NCI-H2081 treated with DMSO at 0.1 percent for 48 hours (cell line): Measurements from ENCODE around the gene ABCC10.
"Not testable (repeated sequence)": the region's sequence is repeated elsewhere in the genome, so short reads cannot be mapped to it uniquely, and the experiment has no call there.

Experiments
- DNase-seq: peaks from one replicate; lab custom pipeline; 2025; lab: John Stamatoyannopoulos, UW

ABCC10 gene

DNA sequence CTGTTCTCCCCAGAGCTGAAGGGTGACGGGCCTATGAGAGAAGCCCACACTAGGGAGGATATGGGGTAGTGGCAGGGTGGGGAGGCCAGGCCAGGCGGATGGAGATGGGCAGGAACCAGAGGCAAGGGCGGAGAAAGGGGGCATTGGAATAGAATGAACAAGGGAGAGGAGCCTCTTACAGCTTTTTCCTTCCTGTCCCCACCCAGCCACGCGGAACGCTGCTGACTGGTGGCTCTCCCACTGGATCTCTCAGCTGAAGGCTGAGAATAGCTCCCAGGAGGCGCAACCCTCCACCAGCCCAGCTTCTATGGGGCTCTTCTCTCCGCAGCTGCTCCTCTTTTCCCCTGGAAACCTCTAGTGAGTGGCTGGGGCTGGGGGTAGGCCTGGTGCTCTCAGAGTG lies 17.2 kb downstream of the ABCC10 start:
- no peak for DNase-seq

DNA sequence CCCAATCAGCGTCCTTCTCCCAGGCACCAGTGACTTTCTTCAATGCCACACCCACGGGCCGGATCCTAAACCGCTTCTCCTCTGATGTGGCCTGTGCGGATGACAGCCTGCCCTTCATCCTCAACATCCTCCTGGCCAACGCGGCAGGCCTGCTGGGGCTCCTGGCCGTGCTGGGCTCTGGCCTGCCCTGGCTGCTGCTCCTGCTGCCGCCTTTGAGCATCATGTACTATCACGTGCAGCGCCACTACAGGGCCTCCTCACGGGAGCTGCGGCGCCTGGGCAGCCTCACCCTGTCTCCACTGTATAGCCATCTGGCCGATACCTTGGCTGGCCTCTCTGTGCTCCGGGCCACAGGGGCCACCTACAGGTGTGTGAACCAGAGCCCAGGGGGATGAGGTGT lies 18.2 kb downstream of the ABCC10 start:
- DNase-seq: no peak

DNA sequence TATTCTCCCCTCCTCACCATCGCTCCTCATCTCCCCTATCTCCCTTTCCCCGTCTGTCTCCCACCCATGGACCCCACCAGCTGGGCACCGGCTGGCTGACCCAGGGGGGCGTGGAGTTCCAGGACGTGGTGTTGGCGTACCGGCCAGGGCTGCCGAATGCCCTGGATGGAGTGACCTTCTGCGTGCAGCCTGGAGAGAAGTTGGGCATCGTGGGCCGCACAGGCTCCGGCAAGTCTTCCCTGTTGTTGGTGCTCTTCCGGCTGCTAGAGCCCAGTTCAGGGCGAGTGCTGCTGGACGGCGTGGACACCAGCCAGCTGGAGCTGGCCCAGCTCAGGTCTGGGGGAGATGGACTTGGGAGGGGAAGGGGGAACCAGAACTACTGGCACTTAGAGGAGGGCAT lies 20.3 kb downstream of the ABCC10 start:
- no peak for DNase-seq

DNA sequence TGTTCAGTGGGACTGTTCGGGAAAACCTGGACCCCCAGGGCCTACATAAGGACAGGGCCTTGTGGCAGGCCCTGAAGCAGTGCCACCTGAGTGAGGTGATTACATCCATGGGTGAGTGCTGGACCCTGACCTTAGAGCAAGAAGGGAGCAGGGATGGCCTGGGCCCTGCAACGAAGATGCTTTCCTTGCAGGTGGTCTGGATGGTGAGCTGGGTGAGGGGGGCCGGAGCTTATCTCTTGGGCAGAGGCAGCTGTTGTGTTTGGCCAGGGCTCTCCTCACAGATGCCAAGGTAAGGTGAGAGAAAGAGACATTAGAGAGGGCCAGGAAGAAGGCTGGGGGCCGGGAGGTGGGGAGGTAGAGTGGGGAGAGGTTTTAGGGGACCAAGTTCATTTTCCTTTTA lies 21.6 kb downstream of the ABCC10 start:
- DNase-seq: no peak

DNA sequence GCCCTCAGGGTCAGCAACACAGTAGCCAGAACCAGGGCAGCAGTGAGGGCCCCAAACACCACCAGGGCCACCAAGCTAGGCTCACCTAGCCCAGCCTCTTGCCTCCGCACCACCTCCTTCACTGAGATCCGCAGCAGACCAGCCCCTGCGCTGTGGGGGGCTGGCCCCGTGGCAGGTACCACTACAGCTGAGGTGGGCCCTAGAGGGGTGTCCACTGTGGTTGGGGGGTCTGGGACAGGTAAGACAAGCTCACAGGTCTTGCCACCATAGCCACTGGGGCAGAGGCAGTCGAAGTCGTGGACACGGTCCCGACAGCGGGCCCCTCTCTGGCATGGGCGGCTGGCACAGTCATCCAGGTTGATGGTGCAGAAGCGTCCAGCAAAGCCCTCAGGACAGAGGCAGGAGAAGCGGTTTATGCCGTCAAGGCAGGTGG lies 23.4 kb downstream of the ABCC10 start:
- DNase-seq: no peak

DNA sequence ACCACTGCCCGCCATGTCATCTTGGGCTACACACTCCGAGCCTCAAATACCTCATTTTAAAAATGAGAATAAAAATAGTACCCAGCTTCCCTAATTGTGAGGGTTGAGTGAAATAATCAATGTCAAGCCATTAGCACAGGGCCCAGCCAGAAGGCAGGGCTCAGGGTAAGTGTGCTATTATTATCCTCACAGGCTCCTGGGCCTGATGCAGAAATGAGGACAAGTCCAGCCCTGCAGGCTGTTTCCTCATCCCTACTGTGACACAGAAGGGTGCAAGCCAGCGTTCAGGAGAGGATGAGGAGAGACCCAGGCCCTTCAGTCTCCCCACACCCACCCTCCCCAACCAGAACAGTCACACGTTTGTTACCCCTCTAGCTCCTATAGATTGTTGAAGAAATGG lies 24.0 kb downstream of the ABCC10 start:
- DNase-seq: no peak

DNA sequence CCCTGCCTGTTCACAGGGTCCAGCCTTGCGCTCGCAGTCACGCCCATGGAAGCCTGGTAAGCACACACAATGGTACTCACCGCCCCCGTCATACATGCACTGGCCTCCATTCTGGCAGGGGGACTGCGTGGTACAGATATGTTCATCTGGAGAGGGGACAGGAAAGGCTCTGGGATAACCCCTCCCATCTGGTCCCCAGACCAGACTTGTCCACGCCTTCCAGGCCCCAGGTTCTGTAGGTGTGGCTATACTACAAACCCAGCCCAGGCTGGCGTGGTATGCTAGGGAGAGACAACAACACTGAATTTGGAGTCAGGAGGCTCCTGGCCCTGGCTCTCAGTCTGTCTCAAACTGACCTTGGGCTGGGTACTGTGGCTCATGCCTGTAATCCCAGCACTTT lies 24.6 kb downstream of the ABCC10 start:
- DNase-seq: no peak

DNA sequence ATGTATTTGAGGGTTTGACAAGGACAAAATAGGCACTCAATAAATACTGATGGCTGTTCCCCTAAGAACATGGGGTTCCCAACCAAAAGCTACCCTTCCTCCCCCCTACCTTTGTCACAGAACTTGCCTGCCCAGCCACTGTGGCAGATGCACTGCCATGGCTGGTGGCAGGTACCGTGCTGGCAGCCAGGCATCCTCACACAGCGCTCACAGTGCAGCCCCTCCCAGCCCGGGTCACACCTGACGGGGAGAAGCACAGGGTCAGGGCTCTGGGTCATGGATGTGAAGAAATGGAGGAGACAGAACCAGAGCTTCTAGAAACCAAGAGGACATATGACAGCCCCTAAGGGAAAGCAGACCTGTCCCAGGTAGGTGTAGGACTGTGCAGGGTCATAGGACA lies 25.6 kb downstream of the ABCC10 start:
- no peak for DNase-seq

DNA sequence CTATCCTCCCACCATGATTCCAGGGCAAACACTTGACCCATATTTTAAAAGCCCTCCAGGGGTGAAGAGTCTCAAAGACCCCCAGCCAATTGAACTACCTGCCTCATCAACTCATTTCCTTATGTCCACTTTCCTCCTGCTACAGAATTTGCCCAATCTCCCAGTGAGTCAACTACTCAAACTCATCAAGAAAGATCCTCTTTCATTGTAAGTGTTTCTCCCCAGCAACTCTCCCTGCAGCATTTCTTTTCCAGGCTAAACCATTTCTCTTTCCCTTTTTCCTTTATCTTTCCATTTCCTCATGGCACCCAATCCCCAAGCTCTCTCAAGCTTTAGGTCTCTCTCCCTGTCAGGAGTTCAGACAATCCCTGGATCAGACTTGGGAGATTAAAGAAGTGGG lies 26.5 kb downstream of the ABCC10 start:
- DNase-seq: no peak

DNA sequence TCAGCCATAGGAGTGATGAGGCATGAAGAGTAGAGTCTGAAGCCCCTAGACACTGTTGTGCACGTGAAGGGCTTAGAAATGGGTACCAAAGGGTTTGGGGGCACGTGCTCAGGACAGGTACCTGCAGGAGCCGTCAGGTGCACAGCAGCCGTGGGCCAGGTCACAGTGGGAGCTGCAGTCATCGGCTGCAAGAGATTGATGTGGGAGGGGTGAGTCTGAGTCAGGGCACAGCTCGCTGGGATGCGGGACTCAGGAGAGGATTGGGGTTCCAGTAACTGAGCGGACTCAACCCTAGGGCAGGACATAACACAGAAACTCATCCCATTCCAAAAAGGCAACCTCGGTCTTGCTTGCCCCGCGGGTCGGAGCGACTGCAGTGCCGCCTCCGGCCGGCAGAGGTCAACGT lies 27.0 kb downstream of the ABCC10 start:
- peak; percentile 6 for DNase-seq

DNA sequence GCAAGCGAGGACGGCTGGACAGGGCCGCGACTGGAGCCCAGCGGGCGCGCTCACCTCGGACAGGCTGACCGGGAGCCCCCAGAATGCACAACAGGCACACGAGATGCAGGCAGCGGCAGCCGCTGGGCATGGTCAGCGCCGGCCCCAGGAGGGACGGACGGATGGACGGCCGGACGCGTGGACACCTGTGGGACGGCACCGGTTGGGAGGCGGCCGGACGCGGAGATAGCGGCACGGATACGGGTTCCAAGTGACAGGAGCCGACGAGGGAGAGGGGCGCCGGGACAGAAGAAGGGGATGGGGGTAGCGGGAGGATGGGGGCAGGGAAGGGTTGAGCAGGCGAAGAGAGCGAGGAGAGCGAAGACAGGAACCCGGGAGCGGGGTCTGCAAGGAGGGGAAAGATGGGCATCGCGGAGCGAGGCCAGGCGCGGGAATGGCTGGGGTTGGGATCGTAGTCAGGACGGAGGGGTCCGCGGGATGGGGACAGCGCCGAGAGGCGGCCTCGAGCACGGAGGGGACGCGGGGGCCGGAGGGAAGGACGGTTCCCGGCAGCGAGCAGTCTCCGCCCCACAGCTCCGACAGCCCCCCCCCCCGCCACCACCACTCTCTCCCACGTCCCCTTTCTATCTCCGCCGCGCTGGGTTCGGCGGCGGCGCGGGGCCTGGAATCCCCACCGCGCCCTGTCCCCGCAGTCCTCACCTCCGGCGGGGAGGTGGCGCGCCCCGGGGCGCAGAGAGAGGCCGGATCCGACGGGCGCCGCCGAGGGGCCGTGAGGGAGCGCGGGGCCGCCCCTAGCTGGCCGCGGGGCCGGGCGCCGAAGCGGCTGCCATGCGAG lies 27.6 kb downstream of the ABCC10 start:
- DNase-seq: no peak

DNA sequence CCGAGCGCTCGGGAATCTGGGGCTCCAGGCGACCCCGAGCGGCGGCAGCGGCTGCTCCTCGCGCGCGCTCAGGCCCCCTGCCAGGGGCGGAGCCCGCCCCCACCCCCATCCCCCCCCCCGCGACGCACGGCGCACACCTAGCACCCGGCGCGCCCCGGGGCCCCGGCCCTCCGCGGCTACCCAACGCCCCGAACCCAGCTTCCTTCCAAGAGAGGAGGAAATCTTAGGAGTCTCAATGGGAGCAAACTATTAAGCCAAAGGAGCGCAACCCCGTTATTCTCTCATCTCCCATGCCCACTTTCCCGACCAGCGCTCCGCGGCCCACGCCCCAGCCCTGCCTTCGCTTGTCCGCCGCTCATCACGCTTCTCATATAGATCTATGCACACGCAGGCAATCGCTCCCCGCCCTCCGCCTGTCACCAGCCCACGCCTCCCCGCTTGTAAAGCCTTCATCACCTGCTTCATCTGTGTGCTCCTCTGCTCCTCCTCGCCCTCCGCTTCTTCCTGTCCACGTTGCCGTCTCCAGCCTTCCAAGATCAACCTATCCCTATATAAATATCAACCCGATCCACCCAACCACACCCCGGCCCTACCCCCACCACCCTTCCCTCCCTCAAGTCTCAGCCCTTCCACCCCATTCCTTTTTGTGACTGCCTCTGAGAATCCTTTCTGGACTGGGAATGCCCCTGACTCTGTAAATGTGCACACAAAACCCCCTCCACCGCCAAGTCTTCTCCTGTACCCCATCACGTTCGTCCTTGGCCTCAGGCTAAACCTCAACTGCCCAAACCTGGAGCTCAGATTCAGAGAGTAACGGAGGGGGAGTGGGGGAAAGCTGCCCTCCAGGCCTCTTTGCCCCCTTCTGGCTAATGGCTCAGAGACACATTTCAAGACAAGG lies 28.4 kb downstream of the ABCC10 start, which contains the start of gene DLK2:
TSS of gene DLK2 (minus strand) at position 18 of the 898 bp plus-strand sequence. CDS start 723 bp downstream, outside the sequence.
- DNase-seq: no peak

DNA sequence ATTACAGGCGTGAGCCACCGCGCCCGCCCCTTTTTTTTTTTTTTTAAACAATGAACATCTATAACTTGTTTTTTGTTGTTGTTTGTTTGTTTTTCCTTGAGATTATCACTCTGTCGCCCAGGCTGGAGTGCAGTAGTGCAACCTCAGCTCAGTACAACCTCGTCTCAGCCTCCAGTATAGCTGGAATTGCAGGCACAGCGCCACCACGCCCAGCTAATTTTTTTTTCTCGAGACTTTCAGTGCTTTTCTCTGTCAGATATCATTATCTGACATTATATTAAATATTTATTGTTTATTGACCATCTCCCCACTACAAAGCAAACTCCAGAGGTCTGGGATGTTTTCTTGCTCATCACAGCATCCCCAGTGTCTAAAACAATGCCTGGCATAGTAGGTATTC lies 30.3 kb downstream of the ABCC10 start:
- no peak for DNase-seq

DNA sequence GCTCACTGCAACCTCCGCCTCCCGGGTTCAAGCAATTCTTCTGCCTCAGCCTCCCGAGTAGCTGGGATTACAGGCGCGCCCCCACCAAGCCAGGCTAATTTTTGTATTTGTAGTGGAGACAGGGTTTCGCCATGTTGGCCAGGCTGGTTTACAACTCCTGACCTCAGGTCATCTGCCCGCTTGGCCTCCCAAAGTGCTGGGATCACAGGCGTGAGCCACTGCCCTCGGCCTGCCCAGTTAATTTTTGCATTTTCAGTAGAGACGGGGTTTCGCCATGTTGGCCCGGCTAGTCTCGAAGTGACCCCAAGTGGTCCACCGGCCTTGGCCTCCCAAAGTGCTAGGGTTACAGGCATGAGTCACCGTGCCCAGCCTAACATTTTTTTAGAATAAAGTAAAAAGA lies 30.8 kb downstream of the ABCC10 start:
- not testable (repeated sequence) for DNase-seq

DNA sequence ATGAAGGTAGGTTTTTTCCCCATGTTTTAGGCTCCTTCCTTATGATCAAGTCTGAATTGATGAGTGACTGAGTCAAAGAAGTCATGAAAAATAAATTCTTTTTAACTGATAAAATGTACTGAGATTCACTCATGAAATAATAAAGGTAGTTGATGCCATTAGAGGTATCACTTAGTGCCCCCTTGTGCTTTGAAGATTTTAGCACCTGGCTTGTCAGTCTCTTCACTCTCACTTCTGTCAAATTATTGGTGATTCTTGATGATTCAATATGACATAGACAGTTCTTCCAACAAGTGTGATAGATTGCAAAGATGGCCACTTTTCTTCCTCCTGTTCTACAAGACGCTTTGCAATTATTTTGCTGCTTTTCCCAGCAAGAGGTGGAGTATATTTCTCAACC lies 32.2 kb downstream of the ABCC10 start:
- no peak for DNase-seq

DNA sequence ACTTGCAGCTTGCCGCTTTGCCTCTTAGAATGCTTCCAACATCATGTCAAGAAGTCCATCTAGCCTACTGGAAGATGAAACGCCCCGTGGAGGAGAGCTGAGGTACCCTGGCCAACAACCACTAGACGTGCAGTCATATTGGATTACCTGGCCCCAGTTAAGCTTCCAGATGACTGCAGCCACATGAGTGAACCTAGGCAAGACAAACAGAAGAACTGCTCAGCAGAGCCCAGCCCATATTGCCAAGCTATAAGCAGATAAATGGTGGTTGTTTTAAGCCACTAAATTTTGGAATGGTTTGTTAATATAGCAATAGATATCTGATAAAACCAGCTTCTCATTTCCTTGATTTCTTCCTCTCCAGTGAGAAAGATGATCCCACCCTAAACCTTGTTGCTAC lies 32.7 kb downstream of the ABCC10 start:
- DNase-seq: no peak

DNA sequence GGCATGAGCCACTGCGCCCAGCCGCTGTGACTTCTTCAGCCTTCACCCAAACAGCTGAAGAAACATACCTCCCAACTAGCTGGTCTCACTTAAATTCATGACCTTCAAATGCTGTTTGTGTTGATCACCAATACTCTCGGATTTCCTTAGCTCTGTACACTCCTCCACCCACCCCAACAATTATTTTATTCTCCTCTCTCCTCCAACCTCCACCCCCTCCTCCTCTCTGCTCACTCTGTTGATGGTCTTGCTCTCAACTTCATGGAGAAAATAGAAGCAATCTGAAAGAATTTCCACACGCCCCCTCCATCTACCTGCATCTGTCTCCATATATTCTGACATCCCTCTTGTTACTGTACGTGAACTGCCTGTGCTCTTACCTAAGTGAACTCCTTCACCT lies 34.6 kb downstream of the ABCC10 start:
- DNase-seq: no peak

DNA sequence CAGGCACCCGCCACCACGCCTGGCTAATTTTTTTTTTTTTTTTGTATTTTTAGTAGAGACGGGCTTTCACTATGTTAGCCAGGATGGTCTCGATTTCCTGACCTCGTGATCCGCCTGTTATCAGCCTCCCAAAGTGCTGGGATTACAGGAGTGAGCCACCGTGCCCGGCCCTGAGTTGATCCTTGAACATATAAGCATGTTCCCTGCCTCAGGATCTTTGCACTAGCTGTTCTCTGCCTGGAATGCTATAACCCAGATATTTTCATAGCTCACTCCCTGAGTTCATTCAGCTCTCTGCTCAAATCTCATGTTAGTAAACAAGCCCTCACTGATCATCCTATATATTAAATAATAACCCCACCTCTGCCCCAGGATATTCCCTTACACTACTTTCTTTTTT lies 37.0 kb downstream of the ABCC10 start:
- DNase-seq: no peak

DNA sequence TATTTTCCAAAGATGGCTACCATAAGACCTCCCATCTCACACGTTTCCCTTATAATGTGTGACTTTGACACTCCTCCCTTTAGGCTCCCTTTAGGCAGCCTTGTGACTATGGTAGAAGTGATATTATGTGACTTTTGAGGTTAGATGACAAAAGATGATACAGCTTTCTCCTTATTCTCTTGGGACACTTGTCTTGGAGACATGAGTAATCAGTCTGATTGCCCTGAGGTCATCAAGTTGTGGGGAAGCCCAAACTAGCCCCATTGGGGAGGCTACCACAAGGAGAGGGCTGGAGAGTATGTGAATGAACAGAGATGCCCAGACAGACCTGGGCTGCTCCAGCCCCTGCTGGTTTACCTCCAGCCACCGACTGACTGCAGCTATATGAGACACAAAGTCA lies 38.6 kb downstream of the ABCC10 start:
- no peak for DNase-seq

DNA sequence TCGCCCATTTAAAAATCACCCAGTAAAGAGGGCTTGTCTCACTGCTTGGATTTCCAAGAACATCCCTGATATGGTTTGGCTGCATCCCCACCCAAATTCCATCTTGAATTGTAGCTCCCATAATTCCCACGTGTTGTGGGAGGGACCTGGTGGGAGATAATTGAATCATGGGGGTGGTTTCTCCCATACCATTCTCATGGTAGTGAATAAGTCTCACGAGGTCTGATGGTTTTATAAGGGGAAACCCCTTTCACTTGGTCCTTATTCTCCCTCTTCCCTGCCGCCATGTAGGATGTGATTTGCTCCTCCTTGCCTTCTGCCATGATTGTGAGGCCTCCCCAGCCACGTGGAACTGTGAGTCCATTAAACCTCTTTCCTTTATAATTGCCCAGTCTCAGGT lies 39.9 kb downstream of the ABCC10 start:
- DNase-seq: not testable (repeated sequence)

DNA sequence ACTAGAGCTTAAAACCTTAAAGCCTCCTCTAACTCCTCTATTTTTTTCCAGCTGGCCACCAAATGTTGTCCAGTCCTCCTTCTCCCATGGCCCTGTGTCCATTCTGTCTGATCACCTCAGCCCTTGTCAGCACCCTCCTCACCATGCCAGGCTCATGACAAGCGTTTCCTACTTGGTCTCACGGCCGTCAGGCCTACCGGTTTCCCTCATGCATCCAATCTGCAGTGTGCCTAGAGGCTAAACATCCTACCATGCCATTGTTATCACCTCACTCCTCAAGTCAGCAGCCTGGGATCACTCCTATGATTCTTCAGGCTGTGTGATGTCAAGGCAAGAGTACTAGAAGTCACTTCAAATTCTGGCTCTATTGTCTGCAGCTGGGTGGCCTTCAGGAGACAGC lies 40.4 kb downstream of the ABCC10 start:
- no peak for DNase-seq

DNA sequence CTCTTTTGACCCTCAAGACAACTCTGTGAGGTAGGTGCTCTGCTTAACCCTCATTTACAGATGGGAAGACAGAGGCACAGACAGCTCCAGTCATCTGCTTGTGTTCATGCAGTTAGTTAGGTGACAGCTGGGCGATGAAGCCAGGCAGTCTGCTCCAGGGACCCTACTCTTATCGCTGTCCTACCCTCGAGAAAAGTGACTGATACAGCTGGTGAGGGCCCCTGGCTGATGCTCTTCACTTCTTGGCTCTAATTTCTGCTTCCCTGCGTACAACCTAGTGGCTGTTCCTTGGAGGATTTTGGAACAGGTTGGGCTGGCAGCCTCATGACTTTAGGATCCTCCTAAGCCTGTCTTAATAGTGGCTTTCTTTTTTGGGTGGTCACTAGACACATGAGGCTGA lies 40.9 kb downstream of the ABCC10 start:
- DNase-seq: no peak
